ENCODE data around the gene CCDC39.

DNA sequence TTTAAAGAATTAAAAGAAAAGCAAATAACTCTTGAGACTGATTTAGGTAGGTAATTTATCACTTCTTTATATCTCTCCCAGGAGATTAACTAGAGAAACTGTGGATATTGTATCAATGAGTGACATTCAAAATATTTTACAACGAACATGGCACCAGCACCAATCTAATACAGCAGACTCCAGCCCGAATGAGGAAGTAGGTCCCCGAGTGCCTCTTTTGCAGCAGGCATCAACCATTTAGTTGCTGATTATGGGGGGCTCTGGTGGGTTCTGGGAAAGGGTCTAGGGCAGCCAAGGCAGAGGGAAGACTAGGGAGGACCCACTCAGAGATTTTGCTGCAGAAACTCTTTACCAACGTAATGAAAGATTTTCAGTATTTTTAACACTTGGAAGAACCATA lies 109.1 kb downstream of the CCDC39 start:
- no peak for TF ChIP-seq SIX5 (IDR thresholded peaks at IDR 0.05; ENCODE audit: low read depth, low read length)
- TF ChIP-seq CHD2 (IDR thresholded peaks at IDR 0.05; ENCODE audit: low read length): no peak
- TF ChIP-seq, protein P1, sequence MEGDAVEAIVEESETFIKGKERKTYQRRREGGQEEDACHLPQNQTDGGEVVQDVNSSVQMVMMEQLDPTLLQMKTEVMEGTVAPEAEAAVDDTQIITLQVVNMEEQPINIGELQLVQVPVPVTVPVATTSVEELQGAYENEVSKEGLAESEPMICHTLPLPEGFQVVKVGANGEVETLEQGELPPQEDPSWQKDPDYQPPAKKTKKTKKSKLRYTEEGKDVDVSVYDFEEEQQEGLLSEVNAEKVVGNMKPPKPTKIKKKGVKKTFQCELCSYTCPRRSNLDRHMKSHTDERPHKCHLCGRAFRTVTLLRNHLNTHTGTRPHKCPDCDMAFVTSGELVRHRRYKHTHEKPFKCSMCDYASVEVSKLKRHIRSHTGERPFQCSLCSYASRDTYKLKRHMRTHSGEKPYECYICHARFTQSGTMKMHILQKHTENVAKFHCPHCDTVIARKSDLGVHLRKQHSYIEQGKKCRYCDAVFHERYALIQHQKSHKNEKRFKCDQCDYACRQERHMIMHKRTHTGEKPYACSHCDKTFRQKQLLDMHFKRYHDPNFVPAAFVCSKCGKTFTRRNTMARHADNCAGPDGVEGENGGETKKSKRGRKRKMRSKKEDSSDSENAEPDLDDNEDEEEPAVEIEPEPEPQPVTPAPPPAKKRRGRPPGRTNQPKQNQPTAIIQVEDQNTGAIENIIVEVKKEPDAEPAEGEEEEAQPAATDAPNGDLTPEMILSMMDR (IDR thresholded peaks at IDR 0.05; ENCODE audit: control extremely low read depth in 1 of 3, insufficient read depth in 1 of 3, low read depth in 1 of 3, low read length in 3 of 3): no peak
- TF ChIP-seq KDM5A (IDR thresholded peaks at IDR 0.05; ENCODE audit: low read length): no peak
- TF ChIP-seq, protein P2, sequence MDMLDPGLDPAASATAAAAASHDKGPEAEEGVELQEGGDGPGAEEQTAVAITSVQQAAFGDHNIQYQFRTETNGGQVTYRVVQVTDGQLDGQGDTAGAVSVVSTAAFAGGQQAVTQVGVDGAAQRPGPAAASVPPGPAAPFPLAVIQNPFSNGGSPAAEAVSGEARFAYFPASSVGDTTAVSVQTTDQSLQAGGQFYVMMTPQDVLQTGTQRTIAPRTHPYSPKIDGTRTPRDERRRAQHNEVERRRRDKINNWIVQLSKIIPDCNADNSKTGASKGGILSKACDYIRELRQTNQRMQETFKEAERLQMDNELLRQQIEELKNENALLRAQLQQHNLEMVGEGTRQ (IDR thresholded peaks at IDR 0.05; ENCODE audit: low read length): no peak
- no peak for TF ChIP-seq JUN (IDR thresholded peaks at IDR 0.05; ENCODE audit: low read depth, low read length)
